ENCODE results near the gene GSTT2B. TPM values are rescaled to one million over a fixed set of nuclear protein-coding genes. Genes with fewer than 3 reads are reported as not detected.
"Not testable (repeated sequence)": the region's sequence is repeated elsewhere in the genome, so short reads cannot be mapped to it uniquely, and the experiment has no call there.

The GSTT2B gene
- total RNA-seq, 1 donor from 2014 or later: 0.79 TPM

GRCh38 chr22:23984430-23984829 is 23.4 kb upstream of the GSTT2B start:
- no peaks in the 10 kb centered on the region for H3K36me3 ChIP-seq (ENCODE audit: control insufficient read depth, insufficient read depth, low read length)
- DNase-seq (ENCODE audit: low read depth) (peak; percentile 12), FAIRE-seq (no peak)
- H3K27me3 ChIP-seq (ENCODE audit: control insufficient read depth, insufficient read depth, low read length): no peaks in the 10 kb centered on the region
- no peak overlapping the region for H3K4me3 ChIP-seq (ENCODE audit: low read depth, low read length)
- TF ChIP-seq CTCF (IDR thresholded peaks at IDR 0.05; ENCODE audit: insufficient read depth, low read length, severe bottlenecking): peak; percentile 46

DNA sequence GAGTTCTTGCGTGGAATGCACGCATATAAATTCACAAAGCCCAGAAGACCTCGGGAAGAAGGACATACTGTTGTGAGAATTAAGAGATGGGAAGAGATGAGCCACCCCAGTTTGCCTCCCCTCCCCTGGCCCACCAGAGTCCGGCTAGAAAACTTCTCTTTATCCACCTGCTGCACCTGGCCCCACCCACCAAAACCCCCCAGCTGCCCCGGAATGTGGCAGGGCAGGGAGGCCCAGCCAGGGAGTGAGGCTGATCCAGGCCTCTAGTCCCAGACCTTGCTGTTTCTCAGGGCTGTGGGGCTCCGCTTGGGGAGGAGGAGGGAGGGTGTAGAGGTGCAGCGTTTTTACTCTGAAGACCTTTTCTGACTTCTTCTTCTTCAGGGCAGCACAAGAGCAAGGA is 19.6 kb upstream of the GSTT2B start:
- H3K36me3 ChIP-seq (ENCODE audit: control insufficient read depth, insufficient read depth, low read length); H3K4me3 ChIP-seq (ENCODE audit: low read depth, low read length); DNase-seq (ENCODE audit: low read depth); H3K27me3 ChIP-seq (ENCODE audit: control insufficient read depth, insufficient read depth, low read length); FAIRE-seq: not testable (repeated sequence)

GRCh38 chr22:23979557-23980240 is 18.7 kb upstream of the GSTT2B start, which contains the start of gene GSTT2:
Gene GSTT2 (plus strand): TSS chr22:23980134.
- not testable (repeated sequence) for FAIRE-seq; H3K27me3 ChIP-seq (ENCODE audit: control insufficient read depth, insufficient read depth, low read length); DNase-seq (ENCODE audit: low read depth); H3K4me3 ChIP-seq (ENCODE audit: low read depth, low read length); H3K36me3 ChIP-seq (ENCODE audit: control insufficient read depth, insufficient read depth, low read length)

GRCh38 chr22:23977304-23977703 is 16.3 kb upstream of the GSTT2B start:
- H3K27me3 ChIP-seq (ENCODE audit: control insufficient read depth, insufficient read depth, low read length); H3K36me3 ChIP-seq (ENCODE audit: control insufficient read depth, insufficient read depth, low read length); H3K4me3 ChIP-seq (ENCODE audit: low read depth, low read length); DNase-seq (ENCODE audit: low read depth); FAIRE-seq: not testable (repeated sequence)

- not testable (repeated sequence) for DNase-seq (ENCODE audit: low read depth); H3K4me3 ChIP-seq (ENCODE audit: low read depth, low read length); H3K36me3 ChIP-seq (ENCODE audit: control insufficient read depth, insufficient read depth, low read length); FAIRE-seq; H3K27me3 ChIP-seq (ENCODE audit: control insufficient read depth, insufficient read depth, low read length)
Observed at GRCh38 chr22:23974836-23975352, 13.9 kb upstream of the GSTT2B start.

DNA sequence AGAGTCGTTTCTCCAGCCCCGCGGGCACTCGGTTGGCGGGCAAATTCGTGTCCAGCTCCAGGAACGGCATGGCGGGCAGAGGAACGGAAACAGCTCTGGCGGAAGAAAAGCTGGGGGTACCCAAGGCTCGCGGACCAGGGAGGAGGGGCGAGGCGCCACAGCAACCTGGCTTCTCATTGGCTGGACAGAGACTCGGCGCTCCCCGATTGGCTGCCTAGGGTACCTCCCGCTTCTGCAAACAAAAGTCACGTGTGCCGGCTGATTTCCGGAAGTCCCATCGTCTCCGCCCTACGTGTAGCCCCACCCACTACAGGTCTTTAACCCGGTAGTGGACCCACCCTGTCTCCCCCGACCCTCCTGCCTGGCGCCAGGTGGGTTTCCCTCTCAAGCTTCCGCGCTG is 13.3 kb upstream of the GSTT2B start, which contains the start of gene DDT:
Gene DDT (minus strand): TSS at position 97 of the 400 bp plus-strand sequence. CDS start 27 bp downstream, at position 70.
- peaks cover 13% of the 10 kb centered on the region for H3K36me3 ChIP-seq (ENCODE audit: control insufficient read depth, insufficient read depth, low read length)
- not testable (repeated sequence) for H3K27me3 ChIP-seq (ENCODE audit: control insufficient read depth, insufficient read depth, low read length); H3K4me3 ChIP-seq (ENCODE audit: low read depth, low read length); DNase-seq (ENCODE audit: low read depth)
- peak; percentile 96 for FAIRE-seq

GRCh38 chr22:23971927-23972326 is 10.9 kb upstream of the GSTT2B start:
- H3K36me3 ChIP-seq (ENCODE audit: control insufficient read depth, insufficient read depth, low read length): peaks cover 13% of the 10 kb centered on the region
- H3K27me3 ChIP-seq (ENCODE audit: control insufficient read depth, insufficient read depth, low read length); DNase-seq (ENCODE audit: low read depth); H3K4me3 ChIP-seq (ENCODE audit: low read depth, low read length): not testable (repeated sequence)
- FAIRE-seq: peak; percentile 82

GRCh38 chr22:23970816-23971486 is 10.0 kb upstream of the GSTT2B start:
- DNase-seq (ENCODE audit: low read depth): no peak
- FAIRE-seq: no peak
- H3K27me3 ChIP-seq (ENCODE audit: control insufficient read depth, insufficient read depth, low read length): no peaks in the 10 kb centered on the region
- no peak overlapping the region for H3K4me3 ChIP-seq (ENCODE audit: low read depth, low read length)
- TF ChIP-seq CTCF (IDR thresholded peaks at IDR 0.05; ENCODE audit: insufficient read depth, low read length, severe bottlenecking): no peak
- peaks cover 13% of the 10 kb centered on the region for H3K36me3 ChIP-seq (ENCODE audit: control insufficient read depth, insufficient read depth, low read length)

All from bronchial epithelial cell (primary cell).